ENCODE measurements around the gene MEG3.

DNA sequence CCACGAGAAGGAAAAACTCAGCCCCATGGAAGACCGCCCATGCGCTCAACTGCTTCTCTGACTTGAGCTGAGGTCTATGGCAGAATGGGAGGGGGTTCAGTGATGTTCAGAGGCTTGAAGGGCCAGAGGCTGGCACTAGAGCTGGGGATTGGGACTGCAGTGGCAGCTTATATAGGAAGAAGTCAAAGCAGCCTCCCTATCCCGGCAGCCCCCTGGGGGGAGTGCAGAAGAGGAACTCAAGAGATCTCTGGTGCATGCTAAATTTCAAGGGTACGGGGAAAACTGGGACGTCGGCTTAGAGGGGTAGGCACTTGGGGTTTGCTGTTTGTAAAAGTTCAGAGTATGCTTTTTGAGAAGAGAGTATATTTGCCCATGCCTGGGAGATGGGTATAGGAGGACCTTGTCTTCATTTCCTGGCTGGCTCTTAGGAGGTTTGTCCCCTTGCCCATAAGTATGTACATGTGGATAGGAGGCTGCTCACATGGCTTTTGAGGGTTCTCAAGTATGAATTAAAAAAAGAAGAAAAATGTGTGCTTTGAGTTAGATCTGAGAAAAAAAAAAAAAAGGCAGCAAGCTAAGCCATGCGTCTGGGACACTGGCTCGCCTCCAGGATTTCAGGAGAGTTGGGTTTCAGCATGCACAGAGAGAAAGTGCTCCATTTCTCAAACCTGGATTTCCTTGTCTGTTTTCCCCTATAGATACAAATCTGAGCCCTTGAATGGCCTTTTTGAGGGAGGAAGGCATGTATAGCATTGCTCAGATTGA lies 3.2 kb upstream of the MEG3 start:
- no peak for TF ChIP-seq POLR2A (IDR thresholded peaks at IDR 0.05; ENCODE audit: low read length)
- TF ChIP-seq GATA1 (IDR thresholded peaks at IDR 0.05; ENCODE audit: low read depth, low read length): no peak
